NCI-H1105 (cell line): ENCODE data around the gene GAL.
"Not testable (repeated sequence)": the region's sequence is repeated elsewhere in the genome, so short reads cannot be mapped to it uniquely, and the experiment has no call there.

Experiments
- DNase-seq: peaks from one replicate; lab custom pipeline; 2025; lab: John Stamatoyannopoulos, UW

GAL gene, protein sequence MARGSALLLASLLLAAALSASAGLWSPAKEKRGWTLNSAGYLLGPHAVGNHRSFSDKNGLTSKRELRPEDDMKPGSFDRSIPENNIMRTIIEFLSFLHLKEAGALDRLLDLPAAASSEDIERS

DNA sequence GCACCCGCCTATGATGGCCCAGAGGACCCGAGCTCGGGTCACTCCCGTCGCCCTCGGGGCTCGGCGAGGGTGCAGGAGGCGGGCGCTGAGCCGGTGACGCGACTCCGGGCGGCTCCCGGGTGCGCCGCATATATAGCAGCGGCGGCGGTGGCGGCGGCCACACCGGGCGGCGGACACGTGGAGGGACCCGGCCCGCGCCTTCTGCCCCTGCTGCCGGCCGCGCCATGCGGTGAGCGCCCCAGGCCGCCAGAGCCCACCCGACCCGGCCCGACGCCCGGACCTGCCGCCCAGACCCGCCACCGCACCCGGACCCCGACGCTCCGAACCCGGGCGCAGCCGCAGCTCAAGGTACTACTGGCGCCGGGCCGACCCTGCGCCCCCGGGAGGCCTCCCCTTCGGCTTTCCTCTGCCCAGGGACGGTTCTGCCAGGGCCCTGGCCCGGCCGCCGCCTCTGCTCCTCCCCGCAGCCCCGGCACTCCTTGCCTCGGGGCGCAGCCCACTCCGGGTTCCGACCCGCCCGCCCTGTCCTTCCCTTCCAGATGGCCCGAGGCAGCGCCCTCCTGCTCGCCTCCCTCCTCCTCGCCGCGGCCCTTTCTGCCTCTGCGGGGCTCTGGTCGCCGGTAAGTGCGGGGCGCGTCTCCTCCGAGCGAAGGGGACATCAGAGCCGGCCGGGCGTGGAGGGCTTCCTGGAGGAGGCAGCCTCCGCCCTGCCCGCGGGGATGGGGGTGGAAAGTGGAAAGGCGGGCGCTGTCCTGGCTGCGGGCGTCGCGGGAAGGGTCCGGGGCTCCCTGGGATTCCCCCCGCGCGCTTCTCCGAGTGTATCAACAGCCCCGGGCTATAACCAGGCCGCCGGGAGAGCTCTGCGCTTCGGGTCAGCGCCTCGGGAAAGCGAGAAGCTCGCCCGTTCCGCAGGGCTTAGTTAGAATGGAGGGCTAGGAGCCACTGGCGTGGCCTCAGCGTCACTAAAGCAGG, at the start of gene GAL:
Gene GAL (plus strand): TSS at position 160 of the 972 bp plus-strand sequence. CDS start 380 bp downstream, at position 540.
- no peak for DNase-seq

DNA sequence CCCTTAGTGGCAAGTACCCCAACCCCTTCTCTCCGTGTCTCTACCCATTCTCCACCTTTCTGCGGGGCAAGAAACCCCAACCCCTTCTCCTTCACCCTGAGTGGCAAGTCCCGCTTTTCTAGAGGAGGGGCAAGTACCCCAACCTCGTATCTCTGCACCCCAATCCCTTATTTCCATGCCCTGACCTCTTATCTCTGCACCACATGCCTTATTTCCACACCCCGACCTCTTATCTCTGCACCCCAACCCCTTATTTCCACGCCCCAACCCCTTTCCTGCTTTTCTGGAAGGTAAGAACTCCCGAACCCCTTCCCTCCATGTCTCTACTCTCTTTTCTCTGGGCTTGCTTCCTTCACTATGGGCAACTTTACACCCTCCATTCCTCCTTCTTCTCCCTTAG, 49.7 kb upstream of the GAL start:
- DNase-seq = not testable (repeated sequence)

DNA sequence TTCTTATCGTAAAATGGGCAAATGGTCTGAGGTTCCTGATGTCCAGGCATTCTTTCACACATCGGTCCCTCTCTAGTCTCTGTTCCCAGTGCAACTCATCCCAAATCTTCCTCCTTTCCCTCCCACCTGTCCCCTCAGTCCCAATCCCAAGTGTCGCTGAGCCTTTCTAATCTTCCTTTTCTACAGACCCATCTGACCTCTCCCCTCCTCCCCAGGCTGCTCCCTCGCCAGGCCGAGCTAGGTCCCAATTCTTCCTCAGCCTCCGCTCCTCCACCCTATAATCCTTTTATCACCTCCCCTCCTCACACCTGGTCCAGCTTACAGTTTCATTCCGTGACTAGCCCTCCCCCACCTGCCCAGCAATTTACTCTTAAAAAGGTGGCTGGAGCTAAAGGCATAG, 49.2 kb upstream of the GAL start:
- DNase-seq = not testable (repeated sequence)

DNA sequence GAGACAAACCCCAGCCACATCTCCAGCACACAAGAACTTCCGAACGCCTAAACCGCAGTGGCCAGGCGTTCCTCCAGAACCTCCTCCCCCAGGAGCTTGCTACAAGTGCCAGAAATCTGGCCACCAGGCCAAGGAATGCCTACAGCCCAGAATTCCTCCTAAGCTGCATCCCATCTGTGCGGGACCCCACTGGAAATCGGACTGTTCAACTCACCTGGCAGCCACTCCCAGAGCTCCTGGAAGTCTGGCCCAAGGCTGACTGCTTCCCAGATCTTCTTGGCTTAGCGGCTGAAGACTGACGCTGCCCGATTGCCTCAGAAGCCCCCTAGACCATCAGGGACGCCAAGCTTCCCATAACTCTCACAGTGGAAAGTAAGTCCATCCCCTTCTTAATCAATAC, 48.5 kb upstream of the GAL start:
- DNase-seq = not testable (repeated sequence)

DNA sequence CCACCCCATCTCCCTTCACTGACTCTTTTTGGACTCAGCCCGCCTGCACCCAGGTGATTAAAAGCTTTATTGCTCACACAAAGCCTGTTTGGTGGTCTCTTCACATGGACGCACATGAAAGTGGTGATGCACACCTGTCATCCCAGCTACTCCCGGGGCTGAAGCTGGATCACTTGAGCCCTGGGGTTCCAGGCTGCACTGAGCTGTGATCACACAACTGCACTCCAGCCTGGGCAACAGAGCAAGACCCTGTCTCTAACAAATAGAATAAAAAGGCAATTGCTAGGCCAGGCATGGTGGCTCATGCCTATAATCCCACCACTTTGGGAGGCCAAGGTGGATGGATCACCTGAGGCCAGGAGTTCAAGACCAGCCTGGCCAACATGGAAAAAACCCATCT, 45.0 kb upstream of the GAL start:
- DNase-seq = not testable (repeated sequence)

DNA sequence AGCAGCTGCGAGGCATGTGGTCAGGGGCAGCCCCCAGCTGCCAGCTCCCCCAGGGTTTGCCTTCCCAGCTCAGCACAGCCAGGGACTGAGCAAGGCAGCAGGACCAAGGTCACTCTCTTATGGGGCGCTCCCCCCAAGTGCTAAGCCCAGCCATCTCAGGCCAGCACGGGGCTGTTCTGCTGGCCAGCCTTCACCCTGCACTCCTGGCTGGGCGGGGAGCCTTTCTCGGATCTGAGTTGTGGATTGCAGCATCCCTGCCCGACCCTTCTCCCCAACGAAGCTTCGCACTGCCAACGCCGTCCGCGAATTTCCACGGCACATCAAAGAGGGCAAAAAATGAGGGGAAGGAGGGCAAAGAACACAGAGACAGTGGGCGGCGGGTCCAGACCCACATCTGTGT, 42.5 kb upstream of the GAL start:
- DNase-seq = no peak

DNA sequence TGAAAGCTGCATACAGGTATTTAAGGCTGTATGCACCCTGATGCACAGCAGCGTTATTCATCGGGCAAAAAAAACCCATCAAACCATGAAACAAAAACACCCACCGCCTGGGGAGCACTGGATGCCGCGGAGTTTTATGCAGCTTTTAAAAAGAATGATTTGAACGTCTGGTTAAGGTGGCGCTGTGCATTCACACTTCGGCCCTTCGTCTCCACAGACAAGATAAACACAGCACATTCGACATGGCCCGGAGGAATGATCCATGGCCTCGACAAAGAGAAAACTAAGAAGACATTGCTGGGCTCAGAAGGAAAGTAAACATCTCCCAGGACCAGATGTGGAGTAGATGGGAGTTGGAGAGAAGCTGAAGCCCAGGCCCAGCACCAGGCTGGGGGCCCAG, 40.8 kb upstream of the GAL start:
- DNase-seq = no peak

DNA sequence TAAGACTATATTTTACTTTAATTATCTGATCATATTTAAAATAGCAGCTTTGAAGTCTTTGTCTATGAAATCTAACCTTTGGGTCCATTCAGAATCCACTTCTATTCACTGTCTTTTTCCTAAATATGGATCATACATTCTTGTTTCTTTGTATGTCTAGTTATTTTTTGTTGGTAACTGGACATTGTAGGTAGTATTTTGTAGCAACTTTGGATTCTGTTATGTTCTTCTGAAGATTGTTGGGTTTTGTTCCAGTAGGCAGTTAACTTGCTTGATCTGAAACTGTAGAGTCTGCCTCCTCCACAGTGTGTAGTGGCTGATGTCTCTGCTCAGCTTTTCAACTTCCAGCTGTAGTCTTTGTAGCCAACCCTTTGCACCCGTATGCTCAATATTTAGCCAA, 37.5 kb upstream of the GAL start:
- no peak for DNase-seq

DNA sequence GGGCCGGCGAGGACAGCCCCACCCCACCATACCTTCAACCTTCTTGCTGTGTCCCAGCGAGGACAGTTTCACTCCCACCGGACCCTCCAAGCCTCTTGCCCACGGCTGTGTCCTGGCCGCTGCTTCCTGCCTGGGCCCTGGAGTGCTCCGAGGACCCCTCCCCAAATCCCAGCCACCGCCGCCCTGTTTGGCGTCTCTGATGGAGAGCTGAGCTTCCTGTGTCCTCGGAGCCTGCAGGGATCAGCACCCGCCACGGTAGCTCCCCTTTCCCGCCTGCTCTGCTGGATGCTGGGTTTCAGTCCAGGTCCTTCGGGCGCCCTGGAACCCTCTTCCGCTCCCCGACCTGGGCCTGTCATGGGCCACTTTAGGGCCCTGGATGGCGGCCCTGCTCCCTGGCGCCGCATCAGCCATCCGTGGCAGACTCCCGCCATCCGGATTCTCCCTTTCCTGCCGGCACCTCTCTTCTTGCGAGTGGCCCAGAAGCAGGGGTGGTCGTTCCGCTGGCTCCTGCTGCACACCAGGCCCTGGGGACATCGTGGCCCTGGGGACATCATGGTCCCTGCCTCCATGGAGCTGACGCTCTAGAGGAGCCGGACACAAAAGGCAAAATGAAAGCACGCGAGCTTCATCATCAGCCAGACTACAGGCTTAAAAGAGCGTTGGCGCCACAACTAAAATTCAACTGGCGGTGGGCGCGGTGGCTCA, 34.3 kb upstream of the GAL start:
- DNase-seq = no peak

DNA sequence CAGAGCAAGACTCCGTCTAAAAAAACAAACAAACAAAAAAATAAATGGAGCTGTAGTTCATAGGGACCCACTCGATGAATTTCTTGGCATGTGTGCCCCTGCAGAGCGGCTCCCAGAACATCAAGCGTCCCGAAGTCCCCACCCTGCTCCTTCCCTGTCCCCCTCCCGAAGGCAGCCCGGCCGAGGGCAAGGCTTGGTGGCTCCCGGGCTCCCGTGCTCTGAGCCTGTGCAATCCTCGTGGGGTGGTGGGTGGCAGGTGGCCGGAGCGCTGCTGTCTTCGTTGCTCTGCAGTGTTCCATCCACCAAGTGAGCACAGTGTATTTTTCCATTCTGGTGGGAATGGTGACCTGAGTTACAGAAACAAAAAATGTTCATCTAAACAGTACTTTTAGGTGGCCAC, 33.5 kb upstream of the GAL start:
- no peak for DNase-seq

DNA sequence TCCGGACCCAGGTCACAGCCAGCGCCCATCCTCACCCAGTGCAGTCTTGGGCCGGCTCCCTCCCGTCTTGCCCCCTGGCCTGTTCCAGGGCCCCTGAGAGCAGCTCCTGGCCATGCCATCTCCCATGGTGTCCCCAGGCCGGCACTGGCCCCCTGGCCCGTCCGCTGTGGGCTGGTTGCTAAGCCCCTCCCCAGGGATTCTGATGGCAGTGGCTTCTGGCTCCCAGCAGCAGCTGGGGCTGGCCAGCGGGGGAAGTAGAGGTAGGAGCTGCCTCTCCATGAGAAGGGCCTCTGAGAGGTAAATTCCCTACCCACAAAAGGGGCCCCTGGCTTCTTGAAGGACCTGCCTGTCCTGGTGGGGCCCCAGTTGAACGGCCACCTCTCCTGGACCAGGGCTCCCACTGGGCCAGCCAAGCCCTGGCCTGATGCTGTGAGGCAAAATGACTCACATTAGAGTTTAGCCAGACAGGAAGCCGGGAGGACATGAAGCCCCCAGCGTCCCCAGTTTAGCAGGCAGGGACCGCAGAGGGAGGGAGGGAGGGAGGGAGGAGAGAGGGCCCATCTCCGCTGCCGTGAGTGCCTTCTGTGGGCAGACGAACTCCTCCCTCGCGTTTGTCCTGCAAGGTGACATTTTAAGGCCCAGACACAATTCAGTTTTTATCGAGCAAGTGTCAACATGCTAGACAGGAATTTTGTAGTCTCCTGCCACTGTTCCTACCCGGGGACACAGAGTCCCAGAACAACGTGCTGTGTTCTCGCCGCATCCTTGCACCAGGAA, 32.9 kb upstream of the GAL start:
- no peak for DNase-seq

DNA sequence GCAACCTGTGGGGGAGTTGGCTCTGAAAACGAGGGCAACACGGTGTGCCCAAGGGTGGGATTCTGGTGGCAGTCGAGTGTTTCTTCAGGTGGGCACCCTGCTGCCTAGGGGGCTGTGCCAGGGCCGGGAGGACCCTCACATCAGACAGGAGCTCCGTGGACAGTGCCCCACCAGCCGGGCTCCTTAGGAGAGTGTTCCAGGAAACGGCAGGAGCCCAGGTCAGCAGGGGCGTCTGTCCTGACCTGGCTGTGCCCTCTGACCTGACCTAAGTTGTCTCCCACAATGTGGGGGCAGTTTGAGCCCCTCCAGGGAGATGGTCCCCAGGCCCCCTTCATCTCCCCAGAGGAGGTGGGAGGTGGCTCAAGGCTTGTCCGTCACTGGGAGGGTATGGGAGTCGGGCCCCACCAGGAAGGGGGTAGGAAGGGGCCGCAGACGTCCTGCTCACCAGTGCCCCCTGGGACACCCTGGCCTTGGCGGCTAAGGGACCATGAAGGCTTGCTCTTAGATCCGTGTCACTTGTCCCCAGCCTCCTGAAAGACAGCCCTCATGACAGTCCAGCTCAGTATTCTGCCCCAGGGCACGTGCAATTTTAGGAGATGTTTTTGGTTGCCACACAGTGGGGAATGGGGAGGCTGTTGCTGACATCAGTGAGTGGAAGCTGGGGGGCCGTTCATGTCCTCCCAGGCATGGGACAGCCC, 32.2 kb upstream of the GAL start:
- no peak for DNase-seq

DNA sequence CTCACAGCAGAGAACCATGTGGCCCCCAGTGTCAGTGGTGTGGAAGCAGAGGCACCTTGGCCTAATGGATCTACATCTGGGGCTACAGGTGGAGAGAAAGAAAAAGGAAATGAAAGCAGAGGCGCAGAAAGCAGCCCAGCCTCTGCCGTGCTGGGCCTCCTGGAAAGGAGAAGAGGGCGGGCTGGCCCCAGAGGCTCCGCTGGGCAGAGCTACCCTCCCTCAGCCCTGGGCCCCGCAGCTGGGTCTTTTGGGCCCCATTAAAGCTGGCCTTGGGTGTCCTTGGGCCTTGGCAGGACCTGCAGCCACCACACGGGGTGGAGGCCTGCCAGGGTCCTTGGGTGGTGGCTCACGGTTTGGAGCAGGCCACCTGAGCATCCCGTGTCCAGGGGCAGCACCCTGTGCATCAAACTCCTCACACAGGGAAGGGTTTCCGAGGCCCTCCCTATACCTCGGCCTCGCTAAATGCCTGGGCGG, 31.6 kb upstream of the GAL start:
- DNase-seq = no peak

DNA sequence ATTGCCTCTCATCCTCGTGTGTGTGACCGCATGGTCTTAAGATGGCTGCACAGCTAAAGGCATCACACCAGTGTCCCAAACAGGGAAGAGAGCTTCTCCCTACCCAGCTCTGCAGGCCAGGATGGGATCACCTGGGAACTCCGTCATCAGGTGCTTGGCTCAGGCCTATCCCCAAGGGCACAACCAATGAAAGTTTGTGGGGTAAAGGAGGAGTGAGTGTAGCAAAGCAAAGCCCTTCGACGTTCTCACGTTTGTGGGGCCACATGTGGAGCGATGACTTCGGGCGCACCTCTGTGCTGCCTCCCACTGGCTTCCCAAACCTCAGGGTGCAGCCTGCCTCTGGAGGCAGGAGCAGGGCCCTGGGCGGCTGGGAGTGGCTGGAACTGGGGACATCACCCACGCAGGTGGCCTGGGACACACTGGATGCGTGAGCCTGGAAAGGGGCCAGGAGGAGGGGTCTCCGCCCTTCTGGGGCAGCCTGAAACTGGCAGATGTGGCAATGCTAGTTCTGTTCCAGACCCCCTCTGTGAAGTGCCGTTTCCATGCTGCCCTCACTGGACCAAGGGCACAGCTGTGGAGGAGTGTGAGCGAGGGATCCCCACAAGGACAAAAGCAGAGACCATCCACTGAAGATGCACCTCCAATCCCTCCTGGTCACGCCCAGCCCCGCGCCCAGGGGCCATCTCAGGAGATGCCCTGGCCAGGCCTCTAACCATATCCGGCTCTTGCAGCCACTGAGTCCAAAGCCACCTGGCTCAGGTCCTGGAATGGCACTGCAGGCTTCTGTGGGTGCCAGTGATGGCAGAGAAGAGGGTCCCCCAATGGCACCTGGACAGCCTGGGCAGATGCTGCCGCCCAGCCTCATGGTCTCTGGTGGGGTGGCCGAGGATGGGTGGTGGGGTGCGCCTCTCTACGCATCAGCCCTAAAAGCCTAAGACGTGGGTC, 30.6 kb upstream of the GAL start:
- no peak for DNase-seq

DNA sequence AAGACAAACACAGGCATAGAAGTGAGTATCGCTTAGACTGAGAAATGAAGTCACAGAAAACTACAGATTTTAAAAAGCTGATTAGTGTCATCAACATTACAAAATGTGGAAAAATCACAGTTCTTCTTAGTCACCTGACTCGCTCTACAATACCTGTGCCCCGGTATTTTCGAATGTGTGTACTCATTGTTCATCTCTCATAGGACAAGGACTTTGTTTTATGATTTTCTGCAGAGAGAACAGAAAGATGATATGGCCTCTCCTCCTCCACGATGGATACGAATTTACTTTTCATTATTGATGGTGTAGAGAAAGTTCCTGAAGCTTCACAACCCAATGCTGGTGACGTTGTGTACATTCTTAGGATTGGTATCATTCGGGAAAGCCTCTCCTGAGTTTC, 29.4 kb upstream of the GAL start:
- no peak for DNase-seq

DNA sequence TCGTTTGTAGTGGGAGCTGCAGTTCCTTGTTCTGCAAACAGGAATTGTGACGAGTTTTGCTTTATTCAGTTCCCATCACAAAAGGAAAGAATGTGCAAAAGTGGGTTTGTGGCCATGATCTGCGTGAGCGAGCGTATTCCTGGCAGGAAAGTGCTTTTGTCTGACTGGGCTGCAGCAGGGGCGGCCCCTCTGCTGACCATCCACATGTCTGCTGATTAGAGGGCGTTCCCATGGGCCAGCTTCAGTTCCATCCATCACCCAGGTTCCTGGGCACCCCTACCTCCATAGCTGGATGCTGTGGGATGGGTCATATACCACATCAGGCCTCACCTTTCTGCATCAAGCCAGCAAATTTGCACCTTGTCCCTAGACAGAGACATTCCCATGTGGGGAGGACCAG, 28.9 kb upstream of the GAL start:
- DNase-seq = no peak

DNA sequence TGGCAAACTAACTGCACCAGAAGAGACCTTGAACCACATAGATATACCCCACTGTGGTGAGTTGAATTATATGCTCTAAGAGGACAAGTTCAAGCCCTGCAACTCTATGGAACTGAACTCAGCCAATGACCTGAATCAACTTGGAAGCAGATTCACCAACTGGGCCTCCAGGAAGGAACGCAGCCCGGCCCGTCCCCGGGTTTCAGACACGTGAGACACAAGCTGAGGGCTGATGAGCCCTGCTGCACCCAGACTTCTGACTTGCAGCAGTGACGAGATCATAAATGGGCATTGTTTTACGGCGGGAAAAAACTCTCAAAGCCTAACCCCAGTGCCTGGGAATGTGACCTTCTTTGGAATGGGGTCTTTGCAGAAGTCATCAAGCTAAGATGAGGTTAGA, 28.5 kb upstream of the GAL start:
- no peak for DNase-seq

DNA sequence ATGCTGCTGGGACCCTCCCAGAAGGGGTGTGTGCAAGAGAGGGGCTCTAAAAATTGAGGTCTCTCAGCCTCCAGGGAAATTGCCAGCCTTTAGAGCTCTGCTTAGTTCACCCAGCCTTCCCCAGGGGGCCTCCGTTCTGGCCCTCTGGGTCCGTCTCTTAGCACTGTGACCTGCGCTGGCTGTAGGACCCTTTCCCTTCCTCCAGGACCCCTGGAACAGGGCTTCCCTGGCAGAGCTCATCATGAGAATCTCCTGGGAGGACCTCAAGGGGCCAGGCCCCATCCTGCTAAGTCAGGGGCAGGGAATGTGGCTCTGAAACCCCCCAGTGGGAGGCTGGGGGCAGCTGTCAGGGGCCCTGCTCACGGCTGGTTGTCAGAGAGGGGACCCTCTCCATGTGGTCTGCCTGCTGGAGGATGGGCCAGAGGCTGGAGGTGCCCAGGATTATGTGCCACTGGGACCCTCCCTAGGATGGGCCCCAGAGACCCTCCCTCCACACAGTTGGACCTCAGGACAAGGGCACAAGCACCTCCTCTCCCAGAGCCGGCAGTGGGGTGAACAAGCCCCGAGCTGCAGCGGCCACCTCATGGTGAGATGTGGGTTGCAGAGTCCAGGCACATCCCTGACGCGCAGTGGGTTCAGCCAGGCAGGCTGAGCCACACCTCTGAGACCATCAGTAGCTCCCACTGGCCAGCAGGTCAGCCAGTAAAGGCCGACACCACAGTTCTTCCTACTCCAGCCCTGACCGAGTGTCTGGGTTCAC, 27.1 kb upstream of the GAL start:
- no peak for DNase-seq

DNA sequence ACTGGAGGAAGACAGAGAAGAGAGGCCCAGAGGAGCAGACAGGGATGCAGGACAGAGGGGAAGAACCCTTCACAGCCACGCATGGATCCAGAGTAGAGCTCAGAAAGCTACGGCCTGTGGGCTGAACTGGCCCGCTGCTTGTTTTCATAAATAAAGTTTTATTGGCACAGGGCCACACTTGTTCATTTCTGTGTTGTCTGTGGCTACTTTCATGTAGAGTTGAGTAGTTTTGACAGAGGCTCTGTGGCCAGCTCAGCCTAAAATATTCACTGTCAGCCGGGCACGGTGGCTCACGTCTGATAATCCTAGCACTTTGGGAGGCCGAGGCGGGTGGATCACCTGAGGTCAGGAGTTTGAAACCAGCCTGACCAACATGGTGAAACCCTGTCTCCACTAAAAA, 26.2 kb upstream of the GAL start:
- no peak for DNase-seq

DNA sequence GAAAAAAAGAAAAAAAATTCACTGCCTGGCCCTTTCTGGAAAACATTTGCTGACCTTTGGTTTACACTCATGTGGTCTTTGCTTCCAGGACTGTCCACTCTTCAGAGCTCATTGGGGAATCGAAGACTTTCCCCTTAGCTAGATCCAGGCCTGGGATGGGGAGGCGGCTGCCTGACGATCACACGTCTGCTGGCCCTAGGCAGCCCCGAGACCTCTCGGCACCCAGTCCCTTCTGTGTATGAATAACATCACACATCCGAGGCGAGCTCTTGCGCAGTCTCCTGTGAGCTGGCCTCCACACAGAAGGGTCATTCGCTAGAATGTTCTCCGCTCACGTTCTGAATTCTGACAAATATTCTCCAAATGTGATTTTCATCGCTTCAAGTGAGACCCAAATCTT, 25.7 kb upstream of the GAL start:
- DNase-seq = no peak
